ENCODE data around the gene NFE2L3.
"Not testable (repeated sequence)": the region's sequence is repeated elsewhere in the genome, so short reads cannot be mapped to it uniquely, and the experiment has no call there.

The NFE2L3 gene

GRCh38 chr7:26117142-26117807, 34.7 kb upstream of the NFE2L3 start:
- Histone ChIP-seq H3K9me3 (ENCODE audit: insufficient read depth, low read length) (no peaks in the 10 kb centered on the region), H3K36me3 (ENCODE audit: insufficient read depth, insufficient read length, low read length) (no peaks in the 10 kb centered on the region), H3K4me3 (ENCODE audit: insufficient read length, low read depth) (no peak overlapping the region), H3K27me3 (ENCODE audit: insufficient read depth, insufficient read length) (no peaks in the 10 kb centered on the region), H3K9ac (ENCODE audit: insufficient read length, low read depth) (no peak overlapping the region), H3K4me1 (ENCODE audit: insufficient read depth, insufficient read length) (no peaks in the 10 kb centered on the region)
- DNase-seq (ENCODE audit: low read depth, low spot score): peak; percentile 11
- TF ChIP-seq SUZ12 (IDR thresholded peaks at IDR 0.05; ENCODE audit: extremely low read depth, insufficient read depth, insufficient read length) (no peak), ZNF274 (IDR thresholded peaks at IDR 0.05; ENCODE audit: low read depth, low read length) (no peak), YY1 (IDR thresholded peaks at IDR 0.05; ENCODE audit: insufficient read depth, insufficient read length) (no peak)

- no peaks in the 10 kb centered on the region for H3K27me3 ChIP-seq (ENCODE audit: insufficient read depth, insufficient read length)
- H3K9ac ChIP-seq (ENCODE audit: insufficient read length, low read depth): no peak overlapping the region
- DNase-seq (ENCODE audit: low read depth, low spot score): no peak
- no peak overlapping the region for H3K4me3 ChIP-seq (ENCODE audit: insufficient read length, low read depth)
- TF ChIP-seq ZNF274 (IDR thresholded peaks at IDR 0.05; ENCODE audit: low read depth, low read length): no peak
- TF ChIP-seq SUZ12 (IDR thresholded peaks at IDR 0.05; ENCODE audit: extremely low read depth, insufficient read depth, insufficient read length): no peak
- no peak for TF ChIP-seq YY1 (IDR thresholded peaks at IDR 0.05; ENCODE audit: insufficient read depth, insufficient read length)
- H3K36me3 ChIP-seq (ENCODE audit: insufficient read depth, insufficient read length, low read length): no peaks in the 10 kb centered on the region
- no peaks in the 10 kb centered on the region for H3K9me3 ChIP-seq (ENCODE audit: insufficient read depth, low read length)
- no peaks in the 10 kb centered on the region for H3K4me1 ChIP-seq (ENCODE audit: insufficient read depth, insufficient read length)
Measured at GRCh38 chr7:26117970-26118369, 34.0 kb upstream of the NFE2L3 start.

- Histone ChIP-seq H3K4me1 (ENCODE audit: insufficient read depth, insufficient read length) (no peaks in the 10 kb centered on the region), H3K4me3 (ENCODE audit: insufficient read length, low read depth) (no peak overlapping the region), H3K36me3 (ENCODE audit: insufficient read depth, insufficient read length, low read length) (no peaks in the 10 kb centered on the region), H3K9ac (ENCODE audit: insufficient read length, low read depth) (no peak overlapping the region), H3K9me3 (ENCODE audit: insufficient read depth, low read length) (no peaks in the 10 kb centered on the region), H3K27me3 (ENCODE audit: insufficient read depth, insufficient read length) (no peaks in the 10 kb centered on the region)
- no peak for DNase-seq (ENCODE audit: low read depth, low spot score)
- no peak for TF ChIP-seq ZNF274 (IDR thresholded peaks at IDR 0.05; ENCODE audit: low read depth, low read length)
- TF ChIP-seq YY1 (IDR thresholded peaks at IDR 0.05; ENCODE audit: insufficient read depth, insufficient read length): no peak
- no peak for TF ChIP-seq SUZ12 (IDR thresholded peaks at IDR 0.05; ENCODE audit: extremely low read depth, insufficient read depth, insufficient read length)
Measured at GRCh38 chr7:26122745-26123144, 29.3 kb upstream of the NFE2L3 start.

- H3K27me3 ChIP-seq (ENCODE audit: insufficient read depth, insufficient read length); H3K9ac ChIP-seq (ENCODE audit: insufficient read length, low read depth); H3K36me3 ChIP-seq (ENCODE audit: insufficient read depth, insufficient read length, low read length); DNase-seq (ENCODE audit: low read depth, low spot score); H3K4me1 ChIP-seq (ENCODE audit: insufficient read depth, insufficient read length); H3K9me3 ChIP-seq (ENCODE audit: insufficient read depth, low read length); H3K4me3 ChIP-seq (ENCODE audit: insufficient read length, low read depth): not testable (repeated sequence)
Measured at GRCh38 chr7:26124775-26125174, 27.2 kb upstream of the NFE2L3 start.

GRCh38 chr7:26127411-26127810, 24.6 kb upstream of the NFE2L3 start:
- TF ChIP-seq ZNF274 (IDR thresholded peaks at IDR 0.05; ENCODE audit: low read depth, low read length): no peak
- DNase-seq (ENCODE audit: low read depth, low spot score): no peak
- H3K4me3 ChIP-seq (ENCODE audit: insufficient read length, low read depth): no peak overlapping the region
- no peaks in the 10 kb centered on the region for H3K36me3 ChIP-seq (ENCODE audit: insufficient read depth, insufficient read length, low read length)
- no peaks in the 10 kb centered on the region for H3K9me3 ChIP-seq (ENCODE audit: insufficient read depth, low read length)
- no peak overlapping the region for H3K9ac ChIP-seq (ENCODE audit: insufficient read length, low read depth)
- no peaks in the 10 kb centered on the region for H3K27me3 ChIP-seq (ENCODE audit: insufficient read depth, insufficient read length)
- H3K4me1 ChIP-seq (ENCODE audit: insufficient read depth, insufficient read length): no peaks in the 10 kb centered on the region

GRCh38 chr7:26131056-26131589, 20.9 kb upstream of the NFE2L3 start:
- Histone ChIP-seq H3K27me3 (ENCODE audit: insufficient read depth, insufficient read length) (no peaks in the 10 kb centered on the region), H3K4me3 (ENCODE audit: insufficient read length, low read depth) (no peak overlapping the region), H3K36me3 (ENCODE audit: insufficient read depth, insufficient read length, low read length) (no peaks in the 10 kb centered on the region), H3K9me3 (ENCODE audit: insufficient read depth, low read length) (no peaks in the 10 kb centered on the region), H3K9ac (ENCODE audit: insufficient read length, low read depth) (no peak overlapping the region), H3K4me1 (ENCODE audit: insufficient read depth, insufficient read length) (no peaks in the 10 kb centered on the region)
- TF ChIP-seq YY1 (IDR thresholded peaks at IDR 0.05; ENCODE audit: insufficient read depth, insufficient read length) (no peak), ZNF274 (IDR thresholded peaks at IDR 0.05; ENCODE audit: low read depth, low read length) (no peak), SUZ12 (IDR thresholded peaks at IDR 0.05; ENCODE audit: extremely low read depth, insufficient read depth, insufficient read length) (no peak)
- DNase-seq (ENCODE audit: low read depth, low spot score): no peak

- DNase-seq (ENCODE audit: low read depth, low spot score): no peak
- H3K4me3 ChIP-seq (ENCODE audit: insufficient read length, low read depth): no peak overlapping the region
- no peaks in the 10 kb centered on the region for H3K27me3 ChIP-seq (ENCODE audit: insufficient read depth, insufficient read length)
- TF ChIP-seq ZNF274 (IDR thresholded peaks at IDR 0.05; ENCODE audit: low read depth, low read length): no peak
- no peaks in the 10 kb centered on the region for H3K36me3 ChIP-seq (ENCODE audit: insufficient read depth, insufficient read length, low read length)
- H3K9ac ChIP-seq (ENCODE audit: insufficient read length, low read depth): no peak overlapping the region
- H3K4me1 ChIP-seq (ENCODE audit: insufficient read depth, insufficient read length): no peaks in the 10 kb centered on the region
- no peaks in the 10 kb centered on the region for H3K9me3 ChIP-seq (ENCODE audit: insufficient read depth, low read length)
Measured at GRCh38 chr7:26135076-26135475, 16.9 kb upstream of the NFE2L3 start.

GRCh38 chr7:26135551-26135950, 16.4 kb upstream of the NFE2L3 start:
- H3K27me3 ChIP-seq (ENCODE audit: insufficient read depth, insufficient read length): no peaks in the 10 kb centered on the region
- H3K4me1 ChIP-seq (ENCODE audit: insufficient read depth, insufficient read length): no peaks in the 10 kb centered on the region
- DNase-seq (ENCODE audit: low read depth, low spot score): no peak
- H3K9me3 ChIP-seq (ENCODE audit: insufficient read depth, low read length): no peaks in the 10 kb centered on the region
- no peak for TF ChIP-seq ZNF274 (IDR thresholded peaks at IDR 0.05; ENCODE audit: low read depth, low read length)
- TF ChIP-seq YY1 (IDR thresholded peaks at IDR 0.05; ENCODE audit: insufficient read depth, insufficient read length): no peak
- no peak for TF ChIP-seq SUZ12 (IDR thresholded peaks at IDR 0.05; ENCODE audit: extremely low read depth, insufficient read depth, insufficient read length)
- no peaks in the 10 kb centered on the region for H3K36me3 ChIP-seq (ENCODE audit: insufficient read depth, insufficient read length, low read length)
- H3K9ac ChIP-seq (ENCODE audit: insufficient read length, low read depth): no peak overlapping the region
- no peak overlapping the region for H3K4me3 ChIP-seq (ENCODE audit: insufficient read length, low read depth)

All from NT2/D1 (cell line).